Measurements from ENCODE around the gene WNT8B.

DNA sequence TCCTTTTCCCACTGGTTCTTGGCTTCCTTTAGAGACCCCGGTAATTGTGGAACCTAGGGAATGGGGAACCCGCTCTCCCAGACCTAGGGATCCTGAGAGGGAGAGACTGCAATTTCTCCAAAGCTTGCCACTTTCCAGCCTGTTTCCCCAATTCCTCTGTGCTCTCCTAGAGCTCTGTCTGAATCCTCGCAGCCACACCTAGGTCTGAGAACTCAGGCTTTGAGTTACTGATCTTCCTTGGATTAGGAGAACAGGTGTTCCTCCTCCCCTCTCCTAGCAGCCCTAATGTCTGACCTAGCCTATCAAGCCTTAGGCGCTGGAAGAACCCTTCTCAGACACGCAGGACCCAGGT lies 20.0 kb downstream of the WNT8B start:
- TF ChIP-seq, protein P1, sequence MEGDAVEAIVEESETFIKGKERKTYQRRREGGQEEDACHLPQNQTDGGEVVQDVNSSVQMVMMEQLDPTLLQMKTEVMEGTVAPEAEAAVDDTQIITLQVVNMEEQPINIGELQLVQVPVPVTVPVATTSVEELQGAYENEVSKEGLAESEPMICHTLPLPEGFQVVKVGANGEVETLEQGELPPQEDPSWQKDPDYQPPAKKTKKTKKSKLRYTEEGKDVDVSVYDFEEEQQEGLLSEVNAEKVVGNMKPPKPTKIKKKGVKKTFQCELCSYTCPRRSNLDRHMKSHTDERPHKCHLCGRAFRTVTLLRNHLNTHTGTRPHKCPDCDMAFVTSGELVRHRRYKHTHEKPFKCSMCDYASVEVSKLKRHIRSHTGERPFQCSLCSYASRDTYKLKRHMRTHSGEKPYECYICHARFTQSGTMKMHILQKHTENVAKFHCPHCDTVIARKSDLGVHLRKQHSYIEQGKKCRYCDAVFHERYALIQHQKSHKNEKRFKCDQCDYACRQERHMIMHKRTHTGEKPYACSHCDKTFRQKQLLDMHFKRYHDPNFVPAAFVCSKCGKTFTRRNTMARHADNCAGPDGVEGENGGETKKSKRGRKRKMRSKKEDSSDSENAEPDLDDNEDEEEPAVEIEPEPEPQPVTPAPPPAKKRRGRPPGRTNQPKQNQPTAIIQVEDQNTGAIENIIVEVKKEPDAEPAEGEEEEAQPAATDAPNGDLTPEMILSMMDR (IDR thresholded peaks at IDR 0.05), result peak in 1 of 7 experiments; percentile 20
- TF ChIP-seq POLR2A (IDR thresholded peaks at IDR 0.05), result no peak

Data from body of pancreas (tissue), 4 donors.